ENCODE measurements around the gene CCL1. TPM values are rescaled to one million over a fixed set of nuclear protein-coding genes. Genes with fewer than 3 reads are reported as not detected.

CCL1 gene
- total and polyA plus RNA-seq, 9 of the 15 experiments (the other 6 are each of a cell fraction or from before 2014, with no cell fraction given), result 0.45 TPM; not detected in 8

DNA sequence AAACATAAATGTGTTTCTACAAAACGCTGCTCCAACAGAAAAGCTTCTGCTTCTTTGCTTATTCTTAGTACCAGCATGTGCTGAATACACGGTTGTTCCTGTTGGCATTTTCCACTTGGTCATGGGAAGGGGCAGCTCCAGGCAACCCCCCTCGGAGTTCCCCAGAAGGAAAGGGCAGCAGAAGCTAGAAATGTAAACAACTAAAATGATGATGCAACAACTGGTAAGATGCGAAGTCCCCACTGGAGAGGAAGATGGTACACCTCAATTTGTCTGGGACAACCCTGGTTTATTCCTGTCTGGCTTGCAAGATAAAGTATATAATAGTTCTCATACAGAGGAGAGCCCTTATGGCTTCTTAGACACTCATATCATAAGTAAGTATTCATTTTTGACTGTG is 16.0 kb downstream of the CCL1 start (continued):
- TF ChIP-seq ATF1 (CRISPR knock-in tag; IDR thresholded peaks at IDR 0.05) (no peak), ATF1 (tag; IDR thresholded peaks at IDR 0.05) (no peak), MAFK (IDR thresholded peaks at IDR 0.05; ENCODE audit: low read length) (no peak), RBBP5 (IDR thresholded peaks at IDR 0.05; ENCODE audit: borderline replicate concordance, insufficient read depth, low read length, poor library complexity, severe bottlenecking) (no peak), KLF16 (IDR thresholded peaks at IDR 0.05) (no peak), HDAC3 (IDR thresholded peaks at IDR 0.05; ENCODE audit: borderline replicate concordance, partially characterized antibody) (no peak), ZBTB8A (IDR thresholded peaks at IDR 0.05; ENCODE audit: partially characterized antibody) (no peak), HDAC6 (IDR thresholded peaks at IDR 0.05; ENCODE audit: low read depth, low read length) (no peak), MYBL2 (IDR thresholded peaks at IDR 0.05; ENCODE audit: low read depth) (no peak), MYBL2 (CRISPR knock-in tag; IDR thresholded peaks at IDR 0.05; ENCODE audit: borderline replicate concordance) (no peak), PHTF2 (CRISPR knock-in tag; IDR thresholded peaks at IDR 0.05) (no peak), NONO (IDR thresholded peaks at IDR 0.05; ENCODE audit: low read depth in 2 of 2, low read length in 1 of 2) (no peak), SMARCC2 (IDR thresholded peaks at IDR 0.05; ENCODE audit: low read depth) (no peak)
- TF ChIP-seq, protein P1, sequence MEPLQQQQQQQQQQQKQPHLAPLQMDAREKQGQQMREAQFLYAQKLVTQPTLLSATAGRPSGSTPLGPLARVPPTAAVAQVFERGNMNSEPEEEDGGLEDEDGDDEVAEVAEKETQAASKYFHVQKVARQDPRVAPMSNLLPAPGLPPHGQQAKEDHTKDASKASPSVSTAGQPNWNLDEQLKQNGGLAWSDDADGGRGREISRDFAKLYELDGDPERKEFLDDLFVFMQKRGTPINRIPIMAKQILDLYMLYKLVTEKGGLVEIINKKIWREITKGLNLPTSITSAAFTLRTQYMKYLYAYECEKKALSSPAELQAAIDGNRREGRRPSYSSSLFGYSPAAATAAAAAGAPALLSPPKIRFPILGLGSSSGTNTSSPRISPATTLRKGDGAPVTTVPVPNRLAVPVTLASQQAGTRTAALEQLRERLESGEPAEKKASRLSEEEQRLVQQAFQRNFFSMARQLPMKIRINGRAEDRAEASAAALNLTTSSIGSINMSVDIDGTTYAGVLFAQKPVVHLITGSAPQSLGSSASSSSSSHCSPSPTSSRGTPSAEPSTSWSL (CRISPR knock-in tag; IDR thresholded peaks at IDR 0.05; ENCODE audit: borderline replicate concordance), result no peak
- TF ChIP-seq, protein P2, sequence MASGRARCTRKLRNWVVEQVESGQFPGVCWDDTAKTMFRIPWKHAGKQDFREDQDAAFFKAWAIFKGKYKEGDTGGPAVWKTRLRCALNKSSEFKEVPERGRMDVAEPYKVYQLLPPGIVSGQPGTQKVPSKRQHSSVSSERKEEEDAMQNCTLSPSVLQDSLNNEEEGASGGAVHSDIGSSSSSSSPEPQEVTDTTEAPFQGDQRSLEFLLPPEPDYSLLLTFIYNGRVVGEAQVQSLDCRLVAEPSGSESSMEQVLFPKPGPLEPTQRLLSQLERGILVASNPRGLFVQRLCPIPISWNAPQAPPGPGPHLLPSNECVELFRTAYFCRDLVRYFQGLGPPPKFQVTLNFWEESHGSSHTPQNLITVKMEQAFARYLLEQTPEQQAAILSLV (tag; IDR thresholded peaks at IDR 0.05), result peak; percentile 91
- TF ChIP-seq, protein P3, sequence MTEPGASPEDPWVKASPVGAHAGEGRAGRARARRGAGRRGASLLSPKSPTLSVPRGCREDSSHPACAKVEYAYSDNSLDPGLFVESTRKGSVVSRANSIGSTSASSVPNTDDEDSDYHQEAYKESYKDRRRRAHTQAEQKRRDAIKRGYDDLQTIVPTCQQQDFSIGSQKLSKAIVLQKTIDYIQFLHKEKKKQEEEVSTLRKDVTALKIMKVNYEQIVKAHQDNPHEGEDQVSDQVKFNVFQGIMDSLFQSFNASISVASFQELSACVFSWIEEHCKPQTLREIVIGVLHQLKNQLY (CRISPR knock-in tag; conservative IDR thresholded peaks at IDR 0.05), result no peak
- TF ChIP-seq, protein P4, sequence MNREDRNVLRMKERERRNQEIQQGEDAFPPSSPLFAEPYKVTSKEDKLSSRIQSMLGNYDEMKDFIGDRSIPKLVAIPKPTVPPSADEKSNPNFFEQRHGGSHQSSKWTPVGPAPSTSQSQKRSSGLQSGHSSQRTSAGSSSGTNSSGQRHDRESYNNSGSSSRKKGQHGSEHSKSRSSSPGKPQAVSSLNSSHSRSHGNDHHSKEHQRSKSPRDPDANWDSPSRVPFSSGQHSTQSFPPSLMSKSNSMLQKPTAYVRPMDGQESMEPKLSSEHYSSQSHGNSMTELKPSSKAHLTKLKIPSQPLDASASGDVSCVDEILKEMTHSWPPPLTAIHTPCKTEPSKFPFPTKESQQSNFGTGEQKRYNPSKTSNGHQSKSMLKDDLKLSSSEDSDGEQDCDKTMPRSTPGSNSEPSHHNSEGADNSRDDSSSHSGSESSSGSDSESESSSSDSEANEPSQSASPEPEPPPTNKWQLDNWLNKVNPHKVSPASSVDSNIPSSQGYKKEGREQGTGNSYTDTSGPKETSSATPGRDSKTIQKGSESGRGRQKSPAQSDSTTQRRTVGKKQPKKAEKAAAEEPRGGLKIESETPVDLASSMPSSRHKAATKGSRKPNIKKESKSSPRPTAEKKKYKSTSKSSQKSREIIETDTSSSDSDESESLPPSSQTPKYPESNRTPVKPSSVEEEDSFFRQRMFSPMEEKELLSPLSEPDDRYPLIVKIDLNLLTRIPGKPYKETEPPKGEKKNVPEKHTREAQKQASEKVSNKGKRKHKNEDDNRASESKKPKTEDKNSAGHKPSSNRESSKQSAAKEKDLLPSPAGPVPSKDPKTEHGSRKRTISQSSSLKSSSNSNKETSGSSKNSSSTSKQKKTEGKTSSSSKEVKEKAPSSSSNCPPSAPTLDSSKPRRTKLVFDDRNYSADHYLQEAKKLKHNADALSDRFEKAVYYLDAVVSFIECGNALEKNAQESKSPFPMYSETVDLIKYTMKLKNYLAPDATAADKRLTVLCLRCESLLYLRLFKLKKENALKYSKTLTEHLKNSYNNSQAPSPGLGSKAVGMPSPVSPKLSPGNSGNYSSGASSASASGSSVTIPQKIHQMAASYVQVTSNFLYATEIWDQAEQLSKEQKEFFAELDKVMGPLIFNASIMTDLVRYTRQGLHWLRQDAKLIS (CRISPR knock-in tag; IDR thresholded peaks at IDR 0.05), result no peak
- TF ChIP-seq, protein P5, sequence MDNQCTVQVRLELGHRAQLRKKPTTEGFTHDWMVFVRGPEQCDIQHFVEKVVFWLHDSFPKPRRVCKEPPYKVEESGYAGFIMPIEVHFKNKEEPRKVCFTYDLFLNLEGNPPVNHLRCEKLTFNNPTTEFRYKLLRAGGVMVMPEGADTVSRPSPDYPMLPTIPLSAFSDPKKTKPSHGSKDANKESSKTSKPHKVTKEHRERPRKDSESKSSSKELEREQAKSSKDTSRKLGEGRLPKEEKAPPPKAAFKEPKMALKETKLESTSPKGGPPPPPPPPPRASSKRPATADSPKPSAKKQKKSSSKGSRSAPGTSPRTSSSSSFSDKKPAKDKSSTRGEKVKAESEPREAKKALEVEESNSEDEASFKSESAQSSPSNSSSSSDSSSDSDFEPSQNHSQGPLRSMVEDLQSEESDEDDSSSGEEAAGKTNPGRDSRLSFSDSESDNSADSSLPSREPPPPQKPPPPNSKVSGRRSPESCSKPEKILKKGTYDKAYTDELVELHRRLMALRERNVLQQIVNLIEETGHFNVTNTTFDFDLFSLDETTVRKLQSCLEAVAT (IDR thresholded peaks at IDR 0.05), result no peak
- TF ChIP-seq, protein P6, sequence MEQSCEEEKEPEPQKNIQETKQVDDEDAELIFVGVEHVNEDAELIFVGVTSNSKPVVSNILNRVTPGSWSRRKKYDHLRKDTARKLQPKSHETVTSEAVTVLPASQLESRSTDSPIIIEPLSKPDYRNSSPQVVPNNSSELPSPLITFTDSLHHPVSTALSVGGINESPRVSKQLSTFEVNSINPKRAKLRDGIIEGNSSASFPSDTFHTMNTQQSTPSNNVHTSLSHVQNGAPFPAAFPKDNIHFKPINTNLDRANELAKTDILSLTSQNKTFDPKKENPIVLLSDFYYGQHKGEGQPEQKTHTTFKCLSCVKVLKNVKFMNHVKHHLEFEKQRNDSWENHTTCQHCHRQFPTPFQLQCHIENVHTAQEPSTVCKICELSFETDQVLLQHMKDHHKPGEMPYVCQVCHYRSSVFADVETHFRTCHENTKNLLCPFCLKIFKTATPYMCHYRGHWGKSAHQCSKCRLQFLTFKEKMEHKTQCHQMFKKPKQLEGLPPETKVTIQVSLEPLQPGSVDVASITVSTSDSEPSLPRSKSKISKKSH (CRISPR knock-in tag; IDR thresholded peaks at IDR 0.05), result no peak

Measured in K562 (cell line).